Lower lobe of right lung (tissue), 2 donors: ENCODE measurements around the gene NEDD4L. TPM values are rescaled to one million over a fixed set of nuclear protein-coding genes. Genes with fewer than 3 reads are reported as not detected.

Source experiments
- ATAC-seq, 2 donors: fragments of 200-7000 bp; cut with Tn5 transposase; one replicate each; pipeline ENCODE4 v1.9.1; 2020 to 2022; ENCODE audit warnings: mild to moderate bottlenecking in 2 of 2, moderate library complexity in 2 of 2
- DNase-seq: peaks from one replicate; pipeline ENCODE4 v3.0.0-alpha.2; 2020
- H3K27ac ChIP-seq: fragments of 200-600 bp; one replicate; pipeline ENCODE4 v1.8.0; 2022
- H3K27me3 ChIP-seq: fragments of 200-600 bp; one replicate; pipeline ENCODE4 v1.8.0; 2022; ENCODE audit warnings: low read depth
- H3K36me3 ChIP-seq: fragments of 200-600 bp; one replicate; pipeline ENCODE4 v1.8.0; 2022; ENCODE audit warnings: mild to moderate bottlenecking
- H3K4me1 ChIP-seq: fragments of 200-600 bp; one replicate; pipeline ENCODE4 v1.8.0; 2022
- H3K4me3 ChIP-seq: fragments of 200-600 bp; one replicate; pipeline ENCODE4 v1.8.0; 2022; ENCODE audit warnings: mild to moderate bottlenecking
- H3K9me3 ChIP-seq: fragments of 200-600 bp; one replicate; pipeline ENCODE4 v1.8.0; 2022
- intact Hi-C: fragments of 100-400 bp; cut with DNase I; formaldehyde crosslinking; loops from one replicate; pipeline ENCODE4 v1.11.0; 2022
- total RNA-seq: library from RNA; stranded (reverse); fragmentation: NEBNext Ultra II Directional; extraction: Animal tissue kit (Norgen Biotek cat#: 25700); gene quantifications from one replicate; pipeline ENCODE4 v1.2.1, GENCODE V29; 2021
- TF ChIP-seq, protein P1 (sequence below): fragments of 200-600 bp; IDR thresholded peaks from one replicate; pipeline ENCODE4 v1.8.0; 2022; ENCODE audit warnings: antibody characterized with exemption, mild to moderate bottlenecking
- donor health status: DM: no; HTN: yes; CAD: no; lungs with severe emphysema.

Gene NEDD4L
- total RNA-seq, 1 donor from 2014 or later, result 203 TPM

DNA sequence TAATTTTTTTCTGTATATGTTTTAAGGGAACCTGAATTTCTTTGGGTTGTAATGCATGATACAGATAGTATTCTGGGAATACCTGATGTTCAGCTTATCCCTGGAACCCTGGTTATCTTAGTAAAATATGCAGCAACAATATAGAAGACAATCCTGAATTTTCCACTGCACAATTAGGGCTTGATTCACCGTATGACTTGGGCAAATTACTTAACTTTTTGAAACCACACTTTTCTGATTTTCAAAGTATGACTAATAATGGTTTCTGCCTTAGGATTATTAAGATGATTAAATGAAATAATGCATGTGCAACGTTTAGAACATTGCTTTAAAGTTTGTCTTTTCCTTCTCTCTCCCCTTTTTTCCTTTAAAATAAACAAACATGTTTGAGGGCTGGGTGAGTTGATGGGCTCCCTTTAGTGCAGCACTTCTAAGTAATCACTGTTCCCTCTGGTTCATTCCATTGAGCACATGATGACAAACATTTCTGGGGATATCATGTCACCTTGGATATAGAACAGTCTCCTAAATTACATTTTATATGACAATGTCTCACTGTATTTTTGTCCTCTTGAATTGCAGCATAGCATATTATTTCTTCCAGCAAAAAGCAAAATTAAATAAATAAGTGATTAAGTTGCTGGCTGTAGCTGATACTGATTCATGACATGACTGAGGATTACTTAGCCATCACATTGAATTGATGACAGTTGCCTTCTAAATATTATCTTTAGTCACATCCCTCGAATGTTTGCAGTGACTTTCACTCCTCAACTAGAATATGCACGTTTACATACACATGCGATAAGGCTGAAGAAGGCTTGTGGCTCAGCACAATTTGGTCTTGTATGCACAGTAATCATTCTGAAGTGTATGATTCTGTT lies 254.5 kb downstream of the NEDD4L start:
- no peak for DNase-seq
- no peak overlapping the region for H3K27ac ChIP-seq
- intact Hi-C loops, result no loop called here
- H3K27me3 ChIP-seq, result no peaks in the 10 kb centered on the region
- TF ChIP-seq, protein P1, sequence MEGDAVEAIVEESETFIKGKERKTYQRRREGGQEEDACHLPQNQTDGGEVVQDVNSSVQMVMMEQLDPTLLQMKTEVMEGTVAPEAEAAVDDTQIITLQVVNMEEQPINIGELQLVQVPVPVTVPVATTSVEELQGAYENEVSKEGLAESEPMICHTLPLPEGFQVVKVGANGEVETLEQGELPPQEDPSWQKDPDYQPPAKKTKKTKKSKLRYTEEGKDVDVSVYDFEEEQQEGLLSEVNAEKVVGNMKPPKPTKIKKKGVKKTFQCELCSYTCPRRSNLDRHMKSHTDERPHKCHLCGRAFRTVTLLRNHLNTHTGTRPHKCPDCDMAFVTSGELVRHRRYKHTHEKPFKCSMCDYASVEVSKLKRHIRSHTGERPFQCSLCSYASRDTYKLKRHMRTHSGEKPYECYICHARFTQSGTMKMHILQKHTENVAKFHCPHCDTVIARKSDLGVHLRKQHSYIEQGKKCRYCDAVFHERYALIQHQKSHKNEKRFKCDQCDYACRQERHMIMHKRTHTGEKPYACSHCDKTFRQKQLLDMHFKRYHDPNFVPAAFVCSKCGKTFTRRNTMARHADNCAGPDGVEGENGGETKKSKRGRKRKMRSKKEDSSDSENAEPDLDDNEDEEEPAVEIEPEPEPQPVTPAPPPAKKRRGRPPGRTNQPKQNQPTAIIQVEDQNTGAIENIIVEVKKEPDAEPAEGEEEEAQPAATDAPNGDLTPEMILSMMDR, result no peak
- no peak overlapping the region for H3K4me3 ChIP-seq
- no peaks in the 10 kb centered on the region for H3K36me3 ChIP-seq
- no peaks in the 10 kb centered on the region for H3K9me3 ChIP-seq
- no peak for ATAC-seq
- peaks cover 14% of the 10 kb centered on the region for H3K4me1 ChIP-seq

DNA sequence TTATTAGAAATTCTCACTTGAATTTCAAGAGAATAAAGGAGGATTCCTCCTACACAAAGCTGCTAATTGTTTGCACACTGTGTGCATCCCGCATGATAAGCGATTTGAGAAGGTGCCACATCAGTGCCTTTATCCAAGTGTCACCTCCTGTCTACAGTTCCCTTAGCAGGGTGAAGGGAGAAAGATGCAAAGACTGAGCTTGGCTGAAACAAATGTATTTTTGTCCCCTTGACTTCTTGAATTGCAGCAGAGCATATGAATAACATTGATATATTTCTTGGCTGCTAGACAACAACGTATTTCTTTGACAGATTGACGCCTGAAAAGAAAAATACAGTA lies 255.1 kb downstream of the NEDD4L start:
- no peak for ATAC-seq
- no peak overlapping the region for H3K27ac ChIP-seq
- H3K36me3 ChIP-seq, result no peaks in the 10 kb centered on the region
- H3K27me3 ChIP-seq, result no peaks in the 10 kb centered on the region
- intact Hi-C loops, result no loop called here
- H3K4me1 ChIP-seq, result peaks cover 14% of the 10 kb centered on the region
- no peaks in the 10 kb centered on the region for H3K9me3 ChIP-seq
- H3K4me3 ChIP-seq, result no peak overlapping the region
- TF ChIP-seq, protein P1, result no peak
- no peak for DNase-seq

DNA sequence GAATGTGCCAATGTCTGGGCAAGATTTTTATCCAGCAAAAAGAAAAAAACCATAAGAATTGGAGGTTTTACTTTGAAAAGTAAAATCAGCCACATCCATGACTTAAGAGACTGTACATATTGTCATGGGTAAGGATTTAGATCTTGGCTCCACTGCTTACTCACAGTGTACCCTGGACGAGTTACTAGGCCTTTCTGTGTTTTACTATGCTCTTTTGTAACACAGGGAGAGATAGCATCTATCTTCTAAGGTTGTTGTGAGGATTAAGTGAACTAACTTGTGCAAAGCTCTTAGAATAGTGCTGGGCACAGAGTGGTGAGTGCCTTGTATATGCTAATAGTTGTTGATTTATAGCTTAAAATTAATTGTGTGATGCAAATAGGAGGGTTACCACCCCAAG lies 255.9 kb downstream of the NEDD4L start:
- TF ChIP-seq, protein P1, result no peak
- Histone ChIP-seq H3K36me3 (no peaks in the 10 kb centered on the region), H3K4me1 (peaks cover 14% of the 10 kb centered on the region), H3K9me3 (no peaks in the 10 kb centered on the region), H3K4me3 (no peak overlapping the region), H3K27me3 (no peaks in the 10 kb centered on the region), H3K27ac (no peak overlapping the region)
- DNase-seq, result no peak
- ATAC-seq, result no peak
- intact Hi-C loops, result no loop called here

DNA sequence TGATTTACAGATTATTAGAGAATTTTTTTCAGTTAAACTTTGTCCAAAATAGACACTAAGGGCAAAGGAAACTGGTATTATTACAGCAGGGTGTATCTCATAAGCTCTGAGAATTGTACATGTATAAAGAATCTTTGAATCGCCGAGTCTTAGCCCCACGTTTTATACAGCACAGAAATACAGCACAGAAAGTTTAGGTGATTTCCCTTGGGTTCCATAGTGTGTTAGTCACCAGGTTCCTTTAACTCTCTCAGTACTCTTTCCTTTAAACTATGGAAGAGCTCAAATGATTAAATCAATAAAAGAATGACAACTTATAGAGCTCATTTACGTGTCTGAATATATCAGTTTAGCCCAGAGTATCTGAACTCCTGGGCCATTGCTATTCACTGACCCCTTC lies 256.8 kb downstream of the NEDD4L start:
- Histone ChIP-seq H3K27me3 (no peaks in the 10 kb centered on the region), H3K9me3 (no peaks in the 10 kb centered on the region), H3K36me3 (no peaks in the 10 kb centered on the region), H3K4me1 (peaks cover 14% of the 10 kb centered on the region), H3K27ac (no peak overlapping the region), H3K4me3 (no peak overlapping the region)
- no peak for DNase-seq
- peak in 1 of 2 donors; percentile 15 for ATAC-seq
- intact Hi-C loops, result no loop called here
- TF ChIP-seq, protein P1, result no peak

DNA sequence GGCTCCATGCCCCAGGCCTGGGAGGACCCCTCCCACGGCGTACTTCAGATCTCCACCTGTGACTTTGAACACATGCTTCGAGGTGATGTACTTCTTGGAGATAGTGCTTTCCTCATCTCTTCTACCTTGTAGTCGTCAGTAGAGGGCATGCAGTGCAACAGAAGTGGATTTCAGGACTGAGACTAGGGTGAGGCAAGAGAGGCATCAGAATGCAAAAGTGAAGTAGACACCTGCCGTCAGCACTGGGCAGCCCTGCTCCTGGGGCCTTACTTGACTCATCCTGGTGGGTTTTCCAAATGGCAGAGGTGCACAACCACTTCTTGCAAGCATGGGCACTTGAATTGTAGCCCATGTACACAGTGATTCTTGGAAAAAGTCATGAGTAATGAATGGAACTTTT lies 258.8 kb downstream of the NEDD4L start:
- peaks cover 14% of the 10 kb centered on the region for H3K4me1 ChIP-seq
- no peak overlapping the region for H3K4me3 ChIP-seq
- intact Hi-C loops, result no loop called here
- H3K9me3 ChIP-seq, result no peaks in the 10 kb centered on the region
- TF ChIP-seq, protein P1, result no peak
- no peaks in the 10 kb centered on the region for H3K36me3 ChIP-seq
- H3K27me3 ChIP-seq, result no peaks in the 10 kb centered on the region
- H3K27ac ChIP-seq, result no peak overlapping the region
- ATAC-seq (peak; percentile 32 to 60), DNase-seq (no peak)
